HepG2 (cell line): Measurements from ENCODE around the gene NENF. TPM values are rescaled to one million over a fixed set of nuclear protein-coding genes. Genes with fewer than 3 reads are reported as not detected.
A peak's percentile ranks its signal among the peaks of the same experiment; 100 is the strongest.

Experiments
- ARID5B ChIP-seq: IDR thresholded peaks from 2 replicates; pipeline ENCODE4 v1.4.0; 2020; ENCODE audit warnings: mild to moderate bottlenecking, missing genetic modification reagents
- BORCS8-MEF2B ChIP-seq: sonication (generic); formaldehyde crosslinking; IDR thresholded peaks from 2 replicates; pipeline ENCODE4 v1.8.0; 2022; ENCODE audit warnings: mild to moderate bottlenecking, missing genetic modification reagents
- E2F5 ChIP-seq: sonication (generic); formaldehyde crosslinking; conservative IDR thresholded peaks from 2 replicates; pipeline ENCODE4 v1.4.0; 2020; ENCODE audit warnings: missing genetic modification reagents
- HMGXB4 ChIP-seq, 2 experiments: sonication (generic) in 1 of 2; formaldehyde crosslinking in 1 of 2; IDR thresholded peaks; 2 replicates each; pipeline versions ENCODE4 v1.4.0 to v1.6.1; 2018 to 2020; ENCODE audit warnings: missing genetic modification reagents in 2 of 2, borderline replicate concordance in 1 of 2, low read depth in 1 of 2, mild to moderate bottlenecking in 1 of 2, missing biosample characterization in 1 of 2
- HNF1B ChIP-seq: sonication (generic); formaldehyde crosslinking; IDR thresholded peaks from 2 replicates; pipeline ENCODE4 v1.5.1; 2020; ENCODE audit warnings: mild to moderate bottlenecking, moderate library complexity, missing genetic modification reagents
- KDM2A ChIP-seq: sonication (generic); formaldehyde crosslinking; IDR thresholded peaks from 2 replicates; pipeline ENCODE4 v1.4.0; 2020; ENCODE audit warnings: low read depth, missing genetic modification reagents, borderline replicate concordance
- KDM3A ChIP-seq: IDR thresholded peaks from 2 replicates; pipeline ENCODE4 v1.6.1; 2018; ENCODE audit warnings: low read depth, missing compliant biosample characterization
- NR2C2 ChIP-seq: sonication (generic); formaldehyde crosslinking; IDR thresholded peaks from 2 replicates; pipeline ENCODE4 v1.4.0; 2020; ENCODE audit warnings: missing genetic modification reagents, mild to moderate bottlenecking, moderate library complexity, borderline replicate concordance
- SMYD3 ChIP-seq: sonication (generic); formaldehyde crosslinking; IDR thresholded peaks from 2 replicates; pipeline ENCODE4 v1.8.1; 2023; ENCODE audit warnings: mild to moderate bottlenecking, missing genetic modification reagents
- ZBED4 ChIP-seq: sonication (generic); formaldehyde crosslinking; IDR thresholded peaks from 2 replicates; pipeline ENCODE4 v1.4.0; 2020; ENCODE audit warnings: missing genetic modification reagents, borderline replicate concordance
- ZNF513 ChIP-seq: sonication (generic); formaldehyde crosslinking; conservative IDR thresholded peaks from 2 replicates; pipeline ENCODE4 v1.5.0; 2020; ENCODE audit warnings: missing genetic modification reagents
- ZNF841 ChIP-seq: sonication (generic); formaldehyde crosslinking; IDR thresholded peaks from 2 replicates; pipeline ENCODE4 v1.8.1; 2023; ENCODE audit warnings: missing genetic modification reagents, borderline replicate concordance
- polyA plus RNA-seq, 8 experiments: library from polyadenylated mRNA; depleted of rRNA in 3 of 8; stranded (reverse) in 7 of 8; unstranded in 1 of 8; fragments of >200 nt; fragmentation: Illumina TruSeq in 4 of 8; extraction: Trizol in 4 of 8; gene quantifications; 2 replicates each; pipeline versions ENCODE4 v1.2.1 to v1.2.3, GENCODE V29; 2011 to 2016; ENCODE audit warnings: low read depth in 4 of 8, missing spikeins in 1 of 8, mixed read lengths in 1 of 8; ENCODE audit not compliant: insufficient read depth in 1 of 8
- total RNA-seq, 5 experiments: library from RNA; depleted of rRNA; stranded (reverse); fragments of >200 nt; fragmentation: Illumina TruSeq; extraction: Trizol; gene quantifications; 2 replicates each; pipeline ENCODE4 v1.2.3, GENCODE V29; 2016; ENCODE audit warnings: low read depth in 1 of 5

NENF gene
- total and polyA plus RNA-seq, 2 of the 13 experiments (the other 11 are each of a cell fraction or from before 2014, with no cell fraction given) = 31.7 to 40.4 TPM

GRCh38 chr1:212455803-212456528 is 23.2 kb downstream of the NENF start (continued):
- TF ChIP-seq ZNF513 (CRISPR knock-in tag) (no peak), NR2C2 (CRISPR knock-in tag) (0 out of 2 replicates have a peak, but pooled peaks have one; percentile 20), KDM2A (CRISPR knock-in tag) (peak; percentile 53; the same call in 1 of the 2 replicates), HMGXB4 (CRISPR knock-in tag; IDR thresholded peaks at IDR 0.05; ENCODE audit: borderline replicate concordance in 1 of 2, low read depth in 1 of 2) (peak in 1 of 2 experiments; percentile 54; a peak in 1 of 4 replicates), HNF1B (CRISPR knock-in tag) (0 out of 2 replicates have a peak, but pooled peaks have one; percentile 16), ZNF841 (CRISPR knock-in tag) (no peak), ZBED4 (0 out of 2 replicates have a peak, but pooled peaks have one; percentile 45), KDM3A (CRISPR knock-in tag) (0 out of 2 replicates have a peak, but pooled peaks have one; percentile 34), ARID5B (CRISPR knock-in tag) (0 out of 2 replicates have a peak, but pooled peaks have one; percentile 7), E2F5 (CRISPR knock-in tag) (no peak), BORCS8-MEF2B (peak; percentile 29; the same call in 1 of the 2 replicates), SMYD3 (0 out of 2 replicates have a peak, but pooled peaks have one; percentile 37)
